NCI-H146 treated with DMSO at 0.1 percent for 48 hours (cell line): Measurements from ENCODE around the gene HEY2.
"Not testable (repeated sequence)": the region's sequence is repeated elsewhere in the genome, so short reads cannot be mapped to it uniquely, and the experiment has no call there.

Experiments
- DNase-seq: peaks from one replicate; lab custom pipeline; 2025; ENCODE audit not compliant: unreplicated experiment; lab: John Stamatoyannopoulos, UW

HEY2 gene

DNA sequence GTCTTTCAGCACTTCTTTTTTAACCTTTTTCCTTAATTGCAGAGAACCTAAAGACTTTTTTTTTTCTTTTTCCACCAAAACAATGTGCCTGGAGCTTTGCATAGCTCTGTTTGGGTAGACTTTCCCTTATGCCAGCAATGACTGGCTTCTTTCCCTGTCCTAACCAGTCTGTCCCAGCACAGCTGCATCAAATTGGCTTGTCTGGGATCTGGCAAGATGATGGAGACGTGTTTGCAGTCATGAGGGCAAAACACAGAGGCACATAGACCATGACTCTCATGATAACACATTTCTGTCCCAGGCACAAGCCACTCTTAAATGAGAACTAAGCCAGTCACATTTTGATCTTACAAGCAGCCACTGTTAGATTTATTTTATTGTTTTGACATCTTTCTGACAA is 16.5 kb downstream of the HEY2 start:
- no peak for DNase-seq

DNA sequence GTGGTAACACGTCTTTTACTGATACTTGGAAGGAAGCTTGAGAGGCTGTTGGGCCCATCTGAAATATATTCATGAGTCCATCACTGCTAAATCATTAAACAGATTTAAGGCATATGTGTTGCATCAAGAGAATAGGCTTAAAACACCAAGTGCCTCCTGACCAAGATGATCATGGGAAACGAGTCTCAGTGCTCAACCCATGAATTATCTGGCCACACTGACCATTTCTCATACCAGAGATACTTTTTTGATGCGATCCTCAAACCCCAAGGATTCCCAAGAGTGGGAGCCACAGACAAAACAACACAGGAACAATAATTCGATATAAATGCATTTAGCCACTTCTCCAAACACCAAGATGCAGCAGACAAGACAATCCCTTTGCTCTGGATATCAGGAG is 17.2 kb downstream of the HEY2 start:
- no peak for DNase-seq

DNA sequence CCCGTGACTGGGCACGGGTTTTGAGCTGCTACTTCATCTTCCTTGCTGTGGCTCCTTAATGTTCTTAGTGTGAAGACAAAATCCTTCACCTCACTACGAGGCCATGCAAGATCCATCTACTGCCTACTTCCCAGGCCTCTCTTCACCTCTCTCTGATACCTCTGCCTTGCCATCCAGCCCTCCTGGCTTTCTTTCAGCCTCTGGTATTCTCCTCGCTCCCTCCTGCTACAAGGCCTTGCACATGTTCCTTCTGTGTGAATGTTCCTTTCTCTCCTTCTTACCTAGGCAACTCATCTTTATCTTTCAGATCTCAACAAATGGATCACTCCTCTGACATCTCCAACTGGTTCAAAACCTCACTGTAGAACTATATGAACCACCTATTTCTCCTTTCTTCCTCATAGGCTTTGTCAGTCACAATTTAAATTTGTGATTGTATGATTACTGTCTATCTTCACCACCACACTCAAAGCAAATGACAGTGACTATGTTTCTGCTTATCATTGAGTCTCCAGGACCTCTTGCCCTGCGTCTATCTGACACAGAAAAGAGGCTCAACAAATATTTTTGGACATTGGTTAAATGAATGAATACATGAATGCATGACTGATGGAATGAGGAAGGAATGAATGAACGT is 19.8 kb downstream of the HEY2 start:
- DNase-seq, result no peak

- DNase-seq, result no peak
Measured at GRCh38 chr6:125773387-125774341, 24.2 kb downstream of the HEY2 start.

- DNase-seq, result not testable (repeated sequence)
Measured at GRCh38 chr6:125776107-125776826, 26.8 kb downstream of the HEY2 start.

GRCh38 chr6:125779924-125780539 is 30.6 kb downstream of the HEY2 start:
- DNase-seq, result peak; percentile 98

DNA sequence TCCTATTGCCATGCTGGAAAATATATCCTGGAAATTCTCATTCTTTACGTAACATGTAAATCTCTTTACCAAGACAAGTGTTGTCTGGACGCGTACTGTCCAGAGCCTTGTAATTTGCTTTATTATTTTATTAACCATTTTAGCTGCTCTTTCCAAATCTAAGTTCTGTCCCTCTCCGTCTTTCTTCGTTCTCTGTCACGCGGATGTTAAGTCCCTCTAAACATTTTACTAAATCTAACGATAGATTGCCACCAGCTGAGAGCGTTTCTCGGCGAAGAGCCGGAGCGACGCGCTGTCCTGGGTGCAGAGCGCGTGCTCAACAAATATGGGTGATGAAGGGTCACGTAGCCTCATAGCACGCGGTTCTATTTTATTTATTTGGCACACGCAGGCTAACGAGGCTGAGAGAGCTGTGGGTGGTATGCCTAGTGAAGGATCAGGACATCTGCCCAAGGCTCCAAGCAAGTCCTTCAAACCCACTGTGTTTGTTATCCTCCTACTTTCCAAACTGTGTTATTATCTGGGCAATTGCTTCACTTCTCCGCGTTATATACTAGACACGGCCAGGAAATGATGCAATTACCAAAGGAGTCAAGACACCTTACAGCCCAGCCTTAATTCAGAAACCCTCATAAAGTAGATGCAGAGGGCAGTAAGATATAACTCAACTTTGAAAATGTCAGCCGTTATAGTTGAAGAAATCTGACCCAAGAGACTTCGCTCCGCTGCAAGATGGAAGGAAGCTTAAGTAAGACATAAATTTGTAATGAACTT is 31.3 kb downstream of the HEY2 start:
- peak; percentile 92 for DNase-seq

- peak; percentile 79 for DNase-seq
Measured at GRCh38 chr6:125781314-125781868, 32.0 kb downstream of the HEY2 start.

GRCh38 chr6:125784365-125784764 is 34.9 kb downstream of the HEY2 start:
- no peak for DNase-seq

DNA sequence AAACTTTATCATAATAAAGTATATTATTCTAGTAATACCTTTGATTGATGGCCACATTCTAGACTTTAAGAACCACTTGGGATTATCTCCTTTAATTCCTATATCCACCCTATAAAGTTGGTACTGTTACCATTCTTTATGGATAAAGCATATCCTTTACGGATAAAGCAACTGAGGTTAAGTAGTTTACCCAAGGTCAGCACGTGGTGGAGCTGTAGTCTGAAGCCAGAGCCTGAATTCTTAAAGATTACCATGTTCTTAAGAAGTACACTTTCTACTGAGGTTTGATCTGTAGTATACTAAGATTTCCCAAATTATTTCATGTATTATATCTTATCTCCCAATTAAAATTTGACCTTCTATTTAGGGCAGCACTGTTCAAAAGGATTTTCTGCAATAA is 38.4 kb downstream of the HEY2 start:
- no peak for DNase-seq

- DNase-seq, result no peak
Measured at GRCh38 chr6:125789167-125789566, 39.7 kb downstream of the HEY2 start.

- DNase-seq, result peak; percentile 88
Measured at GRCh38 chr6:125789576-125790357, 40.3 kb downstream of the HEY2 start.

- DNase-seq, result peak; percentile 90
Measured at GRCh38 chr6:125790358-125791150, 41.1 kb downstream of the HEY2 start, which contains the start of gene NCOA7. NCOA7 (plus strand) TSS chr6:125790960; CDS start chr6:125815355, 24,395 bp downstream.

- peak; percentile 67 for DNase-seq
Measured at GRCh38 chr6:125791151-125791819, 41.9 kb downstream of the HEY2 start.

DNA sequence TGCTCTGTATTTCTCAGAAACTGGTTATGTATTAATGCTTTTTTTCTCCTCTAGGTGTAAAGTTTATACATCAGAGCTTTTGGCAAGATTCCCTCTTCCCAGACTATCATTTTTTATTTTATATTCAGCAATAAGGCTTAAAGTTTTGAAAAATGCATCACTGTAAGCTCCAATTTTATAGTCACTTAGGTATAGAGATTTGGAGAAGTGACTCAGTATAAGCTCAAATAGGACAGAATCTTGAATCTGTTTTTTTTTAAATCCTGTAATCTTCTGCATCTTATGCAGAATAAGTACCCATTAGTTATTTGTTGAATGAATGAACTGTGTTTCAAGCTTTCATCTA is 42.4 kb downstream of the HEY2 start:
- DNase-seq, result no peak

DNA sequence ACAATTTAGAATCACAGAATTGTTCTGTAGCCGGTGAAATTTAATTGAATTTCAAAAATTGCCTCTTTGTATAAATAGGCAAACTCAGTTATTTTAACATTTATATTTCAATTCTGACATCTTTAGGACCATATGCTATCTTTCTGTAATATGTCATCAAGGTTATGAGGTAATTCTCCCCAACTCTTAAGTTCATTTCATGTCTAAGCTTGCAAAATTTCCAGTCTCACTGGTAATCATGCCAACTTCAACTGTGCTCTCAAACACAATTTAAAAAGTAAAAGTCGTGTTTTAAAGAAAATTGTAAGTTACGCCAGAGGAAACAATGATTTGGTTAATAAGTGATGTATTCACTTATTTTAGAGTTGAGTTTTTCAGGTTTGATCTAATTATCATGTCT is 42.7 kb downstream of the HEY2 start:
- DNase-seq, result no peak

GRCh38 chr6:125792680-125793079 is 43.2 kb downstream of the HEY2 start:
- DNase-seq, result no peak

DNA sequence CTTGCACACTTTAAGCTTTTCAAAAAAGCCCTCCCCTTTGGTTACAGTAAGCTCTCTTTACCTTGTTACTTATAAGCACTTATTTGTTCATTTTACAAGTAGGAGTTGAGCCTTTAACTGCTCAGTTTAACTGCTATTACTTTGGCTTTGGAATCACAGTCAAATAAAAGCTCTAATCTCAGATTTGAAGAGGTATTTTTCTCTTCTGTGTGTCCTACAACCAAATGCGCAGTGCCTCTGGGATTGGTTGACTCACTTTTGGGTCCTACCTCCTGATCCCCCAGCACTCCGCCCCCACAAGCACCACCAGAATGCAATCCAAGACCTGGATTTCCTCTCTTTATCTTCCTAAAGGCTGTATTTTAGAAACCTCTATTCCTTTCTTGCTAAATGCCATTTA is 43.8 kb downstream of the HEY2 start:
- no peak for DNase-seq
